ENCODE measurements around the gene BORCS8.

Gene BORCS8

DNA sequence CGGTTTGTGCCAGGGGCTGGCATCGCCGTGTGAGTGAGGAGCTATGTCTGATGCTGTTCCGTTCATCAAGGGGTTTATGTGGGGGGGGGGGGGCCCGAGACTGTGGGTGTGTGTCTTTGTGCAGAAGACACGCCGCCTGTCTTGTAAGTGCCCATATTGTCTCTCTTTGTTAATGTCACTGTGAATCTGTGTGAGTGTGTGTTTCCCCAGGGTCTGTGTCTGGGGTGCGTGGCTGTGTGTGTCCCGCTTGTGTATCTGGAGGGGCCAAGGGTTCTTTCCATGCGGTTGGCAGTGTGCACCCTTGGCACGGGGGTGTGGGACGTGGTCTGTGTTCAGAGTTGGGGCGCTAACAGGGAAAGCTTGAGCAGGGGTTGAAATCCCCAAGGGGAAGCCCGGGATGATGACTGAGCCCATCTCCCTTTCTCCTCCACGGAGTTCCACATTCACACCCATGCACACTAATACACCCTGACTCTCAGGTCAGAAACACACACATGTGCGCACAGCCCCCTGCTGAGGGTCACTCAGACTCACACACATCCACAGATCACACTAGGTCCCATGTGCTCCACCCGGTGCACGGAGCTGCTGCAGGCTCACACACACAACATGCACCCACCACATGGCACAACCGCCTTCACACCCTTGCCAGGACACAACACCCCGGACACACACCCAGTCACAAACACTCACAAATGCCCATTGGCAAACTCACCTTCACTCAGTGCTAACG is 21.6 kb upstream of the BORCS8 start:
- DNase-seq: no peak

DNA sequence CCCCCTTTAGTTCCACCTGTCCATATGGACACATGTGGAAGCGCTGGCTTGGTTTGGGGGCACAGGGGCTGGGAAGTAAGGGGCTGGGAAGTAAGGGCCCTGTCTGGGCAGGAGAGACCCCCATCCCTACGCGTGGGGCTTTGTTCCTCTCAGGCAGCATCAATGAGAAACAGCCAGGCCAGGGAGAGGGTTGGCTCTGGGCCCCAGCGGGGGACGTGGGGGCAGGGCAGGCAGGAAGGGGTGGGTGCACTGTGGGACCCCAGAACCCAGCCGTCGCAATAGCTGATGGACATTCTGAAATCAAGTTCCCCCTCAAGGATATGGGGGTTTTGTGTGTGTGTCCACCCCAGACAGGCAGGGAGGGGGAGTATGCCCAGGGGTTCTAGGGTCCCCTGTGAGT is 21.0 kb upstream of the BORCS8 start:
- DNase-seq: no peak

- DNase-seq: no peak
Observed at GRCh38 chr19:19211499-19212420, 19.8 kb upstream of the BORCS8 start, which contains the start of gene NCAN. TSS of gene NCAN (plus strand) at chr19:19211958. CDS start at chr19:19216954, 4,996 bp downstream.

DNA sequence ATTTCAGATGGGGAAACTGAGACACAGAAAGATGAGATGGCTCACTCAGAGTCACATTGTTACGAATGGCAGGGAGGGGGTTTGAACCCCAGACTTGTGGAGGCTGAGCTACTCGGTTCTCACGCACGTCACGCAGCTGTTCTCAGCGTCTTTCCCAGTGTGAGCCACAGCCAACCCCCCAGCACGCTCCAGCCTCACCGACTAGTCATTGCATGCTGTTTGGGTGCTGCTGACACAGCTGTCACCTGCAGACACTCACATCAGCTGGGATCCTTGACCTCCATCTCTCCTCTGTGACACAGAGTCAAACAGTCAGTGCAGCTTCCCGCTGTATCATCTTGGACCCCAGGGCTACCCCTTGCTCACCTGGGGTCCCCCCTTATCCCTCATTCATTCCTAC is 17.4 kb upstream of the BORCS8 start:
- DNase-seq: no peak

DNA sequence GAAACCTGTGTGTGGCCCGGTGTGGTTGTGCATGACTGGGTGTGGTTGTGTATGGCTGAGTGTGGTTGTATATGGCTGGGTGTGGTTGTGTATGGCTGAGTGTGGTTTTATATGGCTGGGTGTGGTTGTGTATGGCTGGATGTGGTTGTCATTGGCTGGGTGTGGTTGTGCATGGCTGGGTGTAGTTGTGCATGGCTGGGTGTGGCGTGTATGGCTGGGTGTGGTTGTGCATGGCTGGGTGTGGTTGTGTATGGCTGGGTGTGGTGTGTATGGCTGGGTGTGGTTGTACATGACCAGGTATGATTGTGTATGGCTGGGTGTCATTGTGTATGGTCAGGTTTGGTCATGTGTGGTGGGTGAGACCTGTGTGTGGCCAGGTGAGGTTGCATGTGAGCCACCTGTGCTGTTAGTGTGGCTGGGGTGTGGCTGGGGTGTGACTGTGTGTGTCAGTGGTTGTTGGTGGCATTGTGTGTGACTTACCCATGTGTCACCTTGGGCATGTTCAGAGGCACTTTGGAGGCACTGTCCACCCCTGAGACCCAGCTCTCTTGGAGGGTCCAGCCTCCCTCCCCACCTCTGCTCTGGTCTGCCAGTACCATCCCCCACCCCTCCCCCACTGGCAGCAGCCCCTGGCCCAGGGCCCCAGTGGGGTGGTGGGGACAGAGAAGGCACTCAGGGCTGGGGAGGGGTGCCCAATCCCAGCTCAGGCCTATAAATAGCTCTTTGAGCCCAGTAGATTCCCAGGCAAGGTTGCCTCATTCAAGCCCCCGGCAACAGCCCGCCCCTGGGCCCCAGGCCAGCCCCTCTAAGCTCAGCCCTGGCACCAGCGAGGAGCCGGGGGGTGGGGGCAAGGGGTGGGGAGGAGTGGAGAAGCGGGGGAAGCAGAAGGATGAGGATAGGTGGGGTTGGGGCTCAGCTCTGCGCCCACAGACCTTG is 16.0 kb upstream of the BORCS8 start:
- no peak for DNase-seq

GRCh38 chr19:19206938-19207337 is 15.0 kb upstream of the BORCS8 start:
- no peak for DNase-seq

DNA sequence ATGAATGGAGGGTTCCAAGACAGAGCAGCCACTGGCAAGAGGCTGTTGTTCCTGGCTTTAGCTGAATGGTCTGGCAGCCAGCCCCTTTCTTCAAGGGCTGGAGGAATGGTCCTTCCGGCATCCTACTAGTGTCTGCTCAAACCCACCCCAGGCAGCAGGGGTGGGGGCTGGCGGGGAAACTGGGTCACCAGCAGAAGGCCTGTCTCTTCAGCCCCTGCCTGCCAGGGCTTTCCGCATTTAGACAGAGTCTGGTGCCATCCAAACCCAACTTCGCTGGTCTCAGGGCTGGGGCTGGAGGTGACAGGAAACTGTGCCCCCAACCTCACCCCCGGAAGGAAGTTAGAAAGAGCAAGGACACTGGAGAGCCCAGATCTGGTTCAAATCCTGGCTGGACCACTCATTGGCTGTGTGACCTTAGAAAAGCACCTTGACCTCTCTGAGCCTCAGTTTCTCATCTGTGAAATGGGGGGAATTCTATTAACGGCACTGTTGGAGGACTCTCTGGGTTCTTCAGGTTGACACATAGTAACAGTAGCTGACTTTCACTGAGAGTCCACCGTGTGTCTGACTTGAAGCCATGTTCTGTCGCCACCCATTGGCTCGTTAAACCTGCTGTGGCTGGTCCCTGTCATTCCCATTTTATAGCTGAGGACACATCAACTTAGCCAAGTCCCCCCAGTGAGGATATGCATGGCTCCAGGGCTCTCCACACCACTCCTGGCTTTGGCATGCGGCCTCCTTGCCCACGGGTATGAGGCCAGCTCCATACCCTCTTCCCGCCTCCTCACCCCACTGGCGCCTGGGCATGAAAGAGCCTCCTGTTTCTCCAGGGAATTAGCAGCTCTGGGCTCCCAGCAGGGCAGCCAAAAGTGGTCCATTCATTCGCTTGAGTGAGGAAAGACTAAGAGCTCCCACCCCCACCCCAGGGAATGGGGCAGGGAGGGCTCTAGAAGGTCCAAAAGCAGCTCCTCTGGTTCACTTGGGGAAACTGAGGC is 13.8 kb upstream of the BORCS8 start:
- no peak for DNase-seq

DNA sequence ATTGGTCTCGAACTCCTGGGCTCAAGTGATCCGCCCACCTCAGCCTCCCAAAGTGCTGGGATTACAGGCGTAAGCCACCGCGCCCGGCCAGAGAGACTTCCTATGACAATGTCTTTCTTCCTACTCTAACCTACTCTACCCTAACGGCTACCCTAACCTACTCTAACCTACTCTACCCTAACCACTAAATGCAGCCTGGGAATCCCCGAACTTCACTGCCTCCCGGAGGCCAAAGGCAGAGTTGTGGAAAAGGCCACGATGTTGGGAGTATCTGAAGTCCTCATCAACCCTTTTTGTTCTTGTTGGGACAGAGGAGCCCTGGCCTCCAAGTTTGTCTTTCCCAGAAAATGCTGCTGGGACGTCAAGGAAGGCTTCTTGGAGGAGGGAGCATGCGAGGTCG is 12.2 kb upstream of the BORCS8 start:
- no peak for DNase-seq

DNA sequence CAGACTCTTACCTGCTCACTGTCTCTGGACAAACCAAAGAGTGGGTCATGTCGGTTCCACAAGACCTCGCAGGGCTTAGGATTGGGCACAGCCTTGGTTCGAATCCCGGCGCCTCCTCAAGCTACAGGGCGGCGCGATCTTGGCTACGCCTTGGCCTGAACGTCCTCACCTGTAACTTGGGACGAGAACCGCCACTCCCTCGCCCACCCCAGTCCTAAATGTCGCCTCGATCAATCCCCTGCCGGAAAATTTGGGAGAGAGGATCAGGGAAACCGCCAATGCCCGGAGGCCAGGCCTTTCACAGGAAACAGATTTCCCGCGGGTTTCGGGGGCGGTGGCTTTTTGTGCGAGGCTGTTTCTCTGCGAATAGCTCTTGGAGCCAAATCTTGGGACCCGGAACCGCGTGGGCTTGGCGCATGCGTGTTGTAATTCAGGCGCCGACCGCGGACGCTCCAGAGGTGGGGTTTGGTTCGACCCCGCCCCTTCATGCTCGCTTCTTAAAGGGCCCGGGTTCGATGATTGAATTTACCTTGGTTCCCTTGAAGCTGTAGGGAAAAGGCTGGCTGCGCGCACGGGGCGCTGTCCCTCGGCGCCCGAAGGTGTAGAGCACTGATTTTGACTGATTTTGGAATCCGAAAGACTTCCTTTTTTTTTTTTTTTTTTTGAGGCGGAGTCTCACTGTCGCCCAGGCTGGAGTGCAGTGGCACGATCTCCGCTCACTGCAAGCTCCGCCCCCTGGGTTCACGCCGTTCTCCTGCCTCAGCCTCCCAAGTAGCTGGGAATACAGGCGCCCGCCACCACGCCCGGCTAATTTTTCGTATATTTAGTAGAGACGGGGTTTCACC is 11.3 kb upstream of the BORCS8 start, which contains the start of gene NR2C2AP:
TSS of gene NR2C2AP (minus strand) at position 403 of the 845 bp plus-strand sequence. CDS start at position 49, 354 bp downstream.
- peak; percentile 79 to 87 (median 83) for DNase-seq

GRCh38 chr19:19202707-19203011 is 10.7 kb upstream of the BORCS8 start:
- no peak for DNase-seq

- DNase-seq: no peak
Observed at GRCh38 chr19:19201697-19202630, 10.0 kb upstream of the BORCS8 start.

DNA sequence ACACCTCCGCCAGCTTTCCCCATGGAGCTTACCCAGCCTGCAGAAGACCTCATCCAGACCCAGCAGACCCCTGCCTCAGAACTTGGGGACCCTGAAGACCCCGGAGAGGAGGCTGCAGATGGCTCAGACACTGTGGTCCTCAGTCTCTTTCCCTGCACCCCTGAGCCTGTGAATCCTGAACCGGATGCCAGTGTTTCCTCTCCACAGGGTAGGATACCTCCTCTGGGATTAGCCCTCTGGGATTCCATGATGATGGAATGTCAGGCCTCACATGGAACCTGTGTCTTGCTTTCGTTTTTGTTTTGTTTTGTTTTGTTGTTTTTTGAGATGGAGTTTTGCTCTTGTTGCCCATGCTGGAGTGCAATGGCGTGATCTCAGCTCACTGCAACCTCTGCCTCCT is 2.0 kb upstream of the BORCS8 start:
- no peak for DNase-seq

- DNase-seq: no peak
Observed at GRCh38 chr19:19192910-19193423, 1.0 kb upstream of the BORCS8 start.

DNA sequence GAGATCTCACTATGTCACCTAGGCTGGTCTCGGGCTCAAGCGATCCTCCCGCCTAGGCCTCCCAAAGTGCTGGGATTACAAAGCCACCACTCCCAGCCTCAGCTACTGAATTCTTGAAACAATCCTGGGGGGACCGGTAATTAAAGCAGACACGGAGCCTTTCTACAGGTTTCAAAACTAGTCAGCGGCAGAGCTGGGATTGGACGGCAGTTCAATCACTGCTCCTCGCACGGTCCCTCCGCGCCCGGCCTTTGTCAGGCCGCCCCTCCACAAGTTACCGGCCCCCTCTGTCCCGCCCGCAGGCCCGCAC is 229 bp downstream of the BORCS8 start:
- DNase-seq: no peak

DNA sequence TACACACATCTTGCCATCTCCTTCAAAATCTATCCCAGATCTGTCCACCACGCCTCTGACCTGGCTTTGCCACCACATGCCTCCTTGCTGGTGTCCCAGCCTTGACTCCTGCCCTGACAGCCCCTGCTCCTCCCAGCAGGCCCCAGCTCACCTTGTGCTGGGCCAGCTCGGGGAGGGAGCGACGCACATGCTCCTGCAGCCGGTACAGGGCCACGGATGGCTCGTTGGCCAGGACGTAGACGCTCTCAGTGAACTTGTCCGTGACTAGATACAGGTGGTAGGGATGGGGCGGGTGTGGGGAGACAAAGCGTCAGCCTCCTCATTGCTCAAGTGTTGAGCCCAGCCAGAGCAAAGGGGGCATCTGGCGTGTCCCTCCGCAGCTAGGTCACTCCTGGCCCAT is 5.2 kb downstream of the BORCS8 start:
- no peak for DNase-seq

DNA sequence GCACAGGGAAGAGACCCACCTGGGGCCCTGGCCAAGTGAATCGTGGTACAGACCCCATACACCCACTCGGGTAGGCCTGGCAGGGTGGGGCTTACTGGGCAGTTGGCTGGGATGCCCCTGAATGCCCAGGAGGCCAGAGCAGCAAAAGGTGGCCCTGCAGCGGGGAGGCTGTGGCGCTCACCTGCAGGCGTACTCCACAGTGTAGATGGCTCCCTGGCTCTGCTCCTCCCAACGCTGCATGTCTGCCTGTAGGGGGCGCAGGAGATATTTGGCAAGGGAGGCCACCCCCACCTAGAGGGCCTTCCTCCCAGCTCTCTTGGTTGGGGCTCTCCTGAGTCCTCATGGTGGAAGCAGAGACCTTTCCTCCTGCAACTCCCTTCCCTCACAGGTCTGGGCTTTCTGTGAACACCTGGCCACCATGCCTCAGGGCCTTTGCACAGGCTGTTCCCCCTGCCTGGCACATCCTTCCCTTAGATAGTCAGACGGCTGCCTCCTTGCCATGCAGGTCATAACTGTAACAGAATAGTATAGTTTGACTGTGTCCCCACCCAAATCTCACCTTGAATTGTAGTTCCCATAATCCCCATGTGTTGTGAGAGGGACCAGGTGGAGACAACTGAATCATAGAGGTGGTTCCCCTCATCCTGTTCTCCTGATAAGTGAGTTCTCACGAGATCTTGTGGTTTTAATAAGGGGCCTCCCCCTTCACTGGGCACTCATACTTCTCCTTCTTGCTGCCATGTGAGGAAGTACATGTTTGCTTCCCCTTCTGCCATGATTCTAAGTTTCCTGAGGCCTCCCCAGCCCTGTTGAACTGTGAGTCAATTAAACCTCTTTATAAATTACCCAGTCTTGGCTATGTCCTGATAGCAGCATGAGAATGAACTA is 5.9 kb downstream of the BORCS8 start:
- peak in 3 of 4 experiments; percentile 8 to 40 (median 35) for DNase-seq

- DNase-seq: no peak
Observed at GRCh38 chr19:19181488-19181998, 10.4 kb downstream of the BORCS8 start.

All from activated naive CD4-positive, alpha-beta T cell (primary cell).